SK-N-SH treated with all-trans-retinoic acid at 6 μM for 48 hours (cell line): ENCODE measurements around the gene JAKMIP1.

Source experiments
- ATAC-seq: fragments of 200-7000 bp; cut with Tn5 transposase; 3 replicates; pipeline ENCODE4 v1.9.1; 2020; ENCODE audit warnings: mild to moderate bottlenecking, moderate library complexity
- ARNTL ChIP-seq: fragments of 450-650 bp; formaldehyde crosslinking; IDR thresholded peaks from 2 replicates; pipeline ENCODE4 v1.5.0; 2020; ENCODE audit warnings: low read depth, mild to moderate bottlenecking, moderate library complexity, borderline replicate concordance
- BACH2 ChIP-seq: fragments of 250-450 bp; sonication (Bioruptor Pico); IDR thresholded peaks from 2 replicates; pipeline ENCODE4 v1.9.0; 2021; ENCODE audit warnings: mild to moderate bottlenecking, borderline replicate concordance
- CSDC2 ChIP-seq: fragments of 250-450 bp; sonication (Bioruptor Pico); IDR thresholded peaks from 2 replicates; pipeline ENCODE4 v1.5.0; 2020; ENCODE audit warnings: mild to moderate bottlenecking, moderate library complexity
- CSRNP3 ChIP-seq: fragments of 250-450 bp; sonication (Bioruptor Pico); IDR thresholded peaks from 2 replicates; pipeline ENCODE4 v1.5.1; 2021; ENCODE audit warnings: mild to moderate bottlenecking, moderate library complexity
- ESRRG ChIP-seq: fragments of 250-450 bp; sonication (Bioruptor Pico); IDR thresholded peaks from 2 replicates; pipeline ENCODE4 v1.6.1; 2021; ENCODE audit warnings: mild to moderate bottlenecking
- GLIS3 ChIP-seq: fragments of 250-450 bp; sonication (Bioruptor Pico); IDR thresholded peaks from 2 replicates; pipeline ENCODE4 v1.5.0; 2020; ENCODE audit warnings: mild to moderate bottlenecking, moderate library complexity
- OSR1 ChIP-seq: fragments of 250-450 bp; sonication (Bioruptor Pico); IDR thresholded peaks from 2 replicates; pipeline ENCODE4 v1.8.0; 2022; ENCODE audit warnings: moderate library complexity, mild to moderate bottlenecking, inconsistent platforms
- PATZ1 ChIP-seq: fragments of 250-450 bp; sonication (Bioruptor Pico); IDR thresholded peaks from 2 replicates; pipeline ENCODE4 v1.8.0; 2020; ENCODE audit warnings: mild to moderate bottlenecking, moderate library complexity, borderline replicate concordance
- PPARA ChIP-seq: fragments of 250-450 bp; sonication (Bioruptor Pico); IDR thresholded peaks from 2 replicates; pipeline ENCODE4 v1.5.0; 2020; ENCODE audit warnings: mild to moderate bottlenecking, borderline replicate concordance
- RARB ChIP-seq: fragments of 250-450 bp; sonication (Bioruptor Pico); IDR thresholded peaks from 2 replicates; pipeline ENCODE4 v1.8.0; 2021; ENCODE audit warnings: mild to moderate bottlenecking, moderate library complexity
- SNAI2 ChIP-seq: fragments of 250-450 bp; sonication (Bioruptor Pico); IDR thresholded peaks from 2 replicates; pipeline ENCODE4 v1.5.0; 2020; ENCODE audit warnings: mild to moderate bottlenecking, moderate library complexity
- TCF4 ChIP-seq: fragments of 250-450 bp; sonication (Bioruptor Pico); IDR thresholded peaks from 2 replicates; pipeline ENCODE4 v1.8.0; 2021; ENCODE audit warnings: mild to moderate bottlenecking, moderate library complexity, borderline replicate concordance
- TOX ChIP-seq: fragments of 250-450 bp; sonication (Bioruptor Pico); IDR thresholded peaks from 2 replicates; pipeline ENCODE4 v1.8.0; 2021; ENCODE audit warnings: mild to moderate bottlenecking, moderate library complexity, borderline replicate concordance
- TSHZ2 ChIP-seq: fragments of 250-450 bp; sonication (Bioruptor Pico); IDR thresholded peaks from 2 replicates; pipeline ENCODE4 v1.5.0; 2020; ENCODE audit warnings: mild to moderate bottlenecking, moderate library complexity
- ZC3H10 ChIP-seq: fragments of 250-450 bp; sonication (Bioruptor Pico); IDR thresholded peaks from 2 replicates; pipeline ENCODE4 v1.5.1; 2021; ENCODE audit warnings: mild to moderate bottlenecking, moderate library complexity
- ZFP3 ChIP-seq: fragments of 250-450 bp; sonication (Bioruptor Pico); IDR thresholded peaks from 2 replicates; pipeline ENCODE4 v1.5.0; 2020; ENCODE audit warnings: mild to moderate bottlenecking, moderate library complexity
- ZFP30 ChIP-seq: fragments of 450-650 bp; formaldehyde crosslinking; IDR thresholded peaks from 2 replicates; pipeline ENCODE4 v1.5.0; 2022; ENCODE audit warnings: mild to moderate bottlenecking, moderate library complexity
- ZNF565 ChIP-seq: fragments of 450-650 bp; formaldehyde crosslinking; conservative IDR thresholded peaks from 2 replicates; pipeline ENCODE4 v1.5.0; 2020; ENCODE audit warnings: low read depth, mild to moderate bottlenecking, moderate library complexity
- ZNF70 ChIP-seq: fragments of 450-650 bp; formaldehyde crosslinking; IDR thresholded peaks from 2 replicates; pipeline ENCODE4 v1.5.0; 2020; ENCODE audit warnings: mild to moderate bottlenecking, moderate library complexity
- ZNF8 ChIP-seq: fragments of 450-650 bp; formaldehyde crosslinking; IDR thresholded peaks from 2 replicates; pipeline ENCODE4 v1.5.0; 2020; ENCODE audit warnings: mild to moderate bottlenecking, moderate library complexity
- TF ChIP-seq, protein P1 (sequence below): fragments of 250-450 bp; sonication (Bioruptor Pico); IDR thresholded peaks from 2 replicates; pipeline ENCODE4 v1.5.1; 2020; ENCODE audit warnings: low read depth, mild to moderate bottlenecking, moderate library complexity
- TF ChIP-seq, protein P2 (sequence below): fragments of 250-450 bp; sonication (Bioruptor Pico); IDR thresholded peaks from 2 replicates; pipeline ENCODE4 v1.8.0; 2021; ENCODE audit warnings: low read depth, mild to moderate bottlenecking, moderate library complexity, borderline replicate concordance

The JAKMIP1 gene

GRCh38 chr4:6019316-6020263 is 180.8 kb downstream of the JAKMIP1 start:
- TF ChIP-seq BACH2 (CRISPR knock-in tag) = no peak
- TF ChIP-seq, protein P1, sequence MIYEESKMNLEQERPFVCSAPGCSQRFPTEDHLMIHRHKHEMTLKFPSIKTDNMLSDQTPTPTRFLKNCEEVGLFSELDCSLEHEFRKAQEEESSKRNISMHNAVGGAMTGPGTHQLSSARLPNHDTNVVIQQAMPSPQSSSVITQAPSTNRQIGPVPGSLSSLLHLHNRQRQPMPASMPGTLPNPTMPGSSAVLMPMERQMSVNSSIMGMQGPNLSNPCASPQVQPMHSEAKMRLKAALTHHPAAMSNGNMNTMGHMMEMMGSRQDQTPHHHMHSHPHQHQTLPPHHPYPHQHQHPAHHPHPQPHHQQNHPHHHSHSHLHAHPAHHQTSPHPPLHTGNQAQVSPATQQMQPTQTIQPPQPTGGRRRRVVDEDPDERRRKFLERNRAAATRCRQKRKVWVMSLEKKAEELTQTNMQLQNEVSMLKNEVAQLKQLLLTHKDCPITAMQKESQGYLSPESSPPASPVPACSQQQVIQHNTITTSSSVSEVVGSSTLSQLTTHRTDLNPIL (CRISPR knock-in tag) = no peak
- TF ChIP-seq CSRNP3 = no peak
- TF ChIP-seq CSDC2 = no peak
- TF ChIP-seq ZNF70 (CRISPR knock-in tag) = no peak
- no peak for TF ChIP-seq RARB (CRISPR knock-in tag)
- no peak for TF ChIP-seq ZFP30 (CRISPR knock-in tag)
- no peak for TF ChIP-seq ZC3H10 (CRISPR knock-in tag)
- no peak for TF ChIP-seq TSHZ2 (CRISPR knock-in tag)
- TF ChIP-seq ZFP3 (CRISPR knock-in tag) = no peak
- no peak for TF ChIP-seq OSR1 (CRISPR knock-in tag)
- TF ChIP-seq, protein P2, sequence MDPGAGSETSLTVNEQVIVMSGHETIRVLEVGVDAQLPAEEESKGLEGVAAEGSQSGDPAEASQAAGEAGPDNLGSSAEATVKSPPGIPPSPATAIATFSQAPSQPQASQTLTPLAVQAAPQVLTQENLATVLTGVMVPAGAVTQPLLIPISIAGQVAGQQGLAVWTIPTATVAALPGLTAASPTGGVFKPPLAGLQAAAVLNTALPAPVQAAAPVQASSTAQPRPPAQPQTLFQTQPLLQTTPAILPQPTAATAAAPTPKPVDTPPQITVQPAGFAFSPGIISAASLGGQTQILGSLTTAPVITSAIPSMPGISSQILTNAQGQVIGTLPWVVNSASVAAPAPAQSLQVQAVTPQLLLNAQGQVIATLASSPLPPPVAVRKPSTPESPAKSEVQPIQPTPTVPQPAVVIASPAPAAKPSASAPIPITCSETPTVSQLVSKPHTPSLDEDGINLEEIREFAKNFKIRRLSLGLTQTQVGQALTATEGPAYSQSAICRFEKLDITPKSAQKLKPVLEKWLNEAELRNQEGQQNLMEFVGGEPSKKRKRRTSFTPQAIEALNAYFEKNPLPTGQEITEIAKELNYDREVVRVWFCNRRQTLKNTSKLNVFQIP = no peak
- TF ChIP-seq ARNTL = no peak
- no peak for TF ChIP-seq SNAI2
- TF ChIP-seq ZNF8 = no peak
- TF ChIP-seq PPARA (CRISPR knock-in tag) = no peak
- TF ChIP-seq PATZ1 (CRISPR knock-in tag) = no peak
- no peak for TF ChIP-seq TOX
- no peak for TF ChIP-seq TCF4 (CRISPR knock-in tag)
- TF ChIP-seq GLIS3 (CRISPR knock-in tag) = no peak
- no peak for ATAC-seq

DNA sequence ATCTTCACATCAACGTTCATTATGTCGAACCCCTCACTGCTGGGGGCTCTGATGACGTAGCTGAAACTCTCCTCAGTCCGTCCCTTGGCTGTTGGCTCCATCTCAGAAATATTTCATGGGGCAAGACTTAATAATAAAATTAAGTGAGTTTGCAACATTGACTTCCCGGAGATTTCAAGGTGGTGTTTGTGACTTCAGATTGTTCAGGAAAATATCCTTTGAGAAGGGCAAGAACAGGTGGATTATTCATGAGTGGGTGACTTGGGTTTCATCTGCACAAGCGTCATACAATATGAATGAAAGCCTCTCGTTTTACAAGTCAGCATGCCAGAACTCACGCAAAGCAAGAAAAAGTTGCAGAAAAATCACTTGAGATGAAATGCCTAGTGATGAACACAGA is 182.0 kb downstream of the JAKMIP1 start, which contains the start of gene C4orf50:
TSS of gene C4orf50 (minus strand) at position 101 of the 400 bp plus-strand sequence.
- ATAC-seq = no peak
- no peak for TF ChIP-seq RARB (CRISPR knock-in tag)

- ATAC-seq = no peak
- TF ChIP-seq PPARA (CRISPR knock-in tag) (no peak), OSR1 (CRISPR knock-in tag) (no peak), PATZ1 (CRISPR knock-in tag) (no peak), ESRRG (no peak), ZC3H10 (CRISPR knock-in tag) (no peak), SNAI2 (no peak), ZNF565 (CRISPR knock-in tag) (no peak), TSHZ2 (CRISPR knock-in tag) (no peak), ZFP30 (CRISPR knock-in tag) (no peak)
Measured at GRCh38 chr4:6017800-6018199, 182.5 kb downstream of the JAKMIP1 start.
